ENCODE results near the gene ENO3. TPM values are rescaled to one million over a fixed set of nuclear protein-coding genes. Genes with fewer than 3 reads are reported as not detected.

Gene ENO3
- polyA plus RNA-seq, 3 donors = 0.36 to 14.2 (median 0.60) TPM

DNA sequence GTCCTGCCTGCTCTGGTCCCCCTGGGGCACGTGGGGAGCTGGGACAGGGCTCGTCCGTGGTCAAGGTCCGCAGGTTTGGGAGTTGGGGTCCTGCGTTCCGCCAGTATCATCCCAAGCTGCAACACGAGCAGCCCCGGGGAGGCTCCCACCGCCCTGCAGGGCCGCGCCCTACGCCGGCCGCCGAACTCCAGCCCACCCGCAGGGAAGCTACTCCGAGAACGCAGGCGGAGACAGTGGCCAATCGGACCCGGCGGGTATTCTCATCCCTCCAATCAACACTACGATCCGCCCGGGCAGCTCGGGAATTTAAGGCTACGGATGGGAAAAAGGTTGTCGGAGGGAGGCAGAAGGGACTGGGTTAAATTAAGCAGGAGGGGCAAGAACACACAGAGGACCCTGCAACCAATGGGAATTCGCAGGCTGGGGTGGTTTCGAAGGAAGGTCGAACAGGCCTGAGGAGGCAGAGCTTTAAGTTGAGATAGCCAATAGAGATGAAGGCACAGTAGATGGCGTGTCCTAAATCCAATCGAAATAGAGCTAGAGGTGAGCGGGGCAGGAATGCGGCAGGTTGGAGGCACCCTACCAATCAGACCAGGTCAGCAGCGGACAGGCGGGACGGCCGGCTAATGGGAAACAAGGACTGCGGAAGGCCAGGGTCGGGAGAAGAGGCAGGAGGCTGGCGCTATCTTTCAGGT lies 16.1 kb downstream of the ENO3 start:
- Histone ChIP-seq H3K79me2 (ENCODE audit: insufficient read depth, low read length) (peaks cover 36% of the 10 kb centered on the region), H2AFZ (ENCODE audit: insufficient read depth, low read depth, low read length, poor library complexity, severe bottlenecking) (peak overlapping the region; percentile 88), H3K4me2 (replicated peaks; ENCODE audit: extremely low read depth, low read length, poor library complexity, severe bottlenecking) (peak overlapping the region; percentile 100), H3K4me3 (replicated peaks in 1 of 3; ENCODE audit: low read depth in 2 of 3, low read length in 3 of 3) (peak overlapping the region; percentile 43 to 99 (median 67)), H3K9me3 (replicated peaks in 1 of 2; ENCODE audit: control insufficient read depth in 1 of 2, insufficient read depth in 1 of 2, low read length in 2 of 2) (no peaks in the 10 kb centered on the region), H4K20me1 (ENCODE audit: insufficient read depth, low read length) (no peaks in the 10 kb centered on the region), H3K27ac (ENCODE audit: low read depth in 1 of 2, low read length in 2 of 2) (peak overlapping the region; percentile 94 to 96), H3K4me1 (ENCODE audit: control insufficient read depth in 1 of 2, insufficient read depth in 2 of 2, low read length in 2 of 2) (peaks cover 33 to 58% of the 10 kb centered on the region in 2 donors), H3K36me3 (replicated peaks in 1 of 2; ENCODE audit: control insufficient read depth in 1 of 2, insufficient read depth in 2 of 2, low read length in 2 of 2) (peaks cover 25 to 32% of the 10 kb centered on the region in 2 donors), H3K27me3 (ENCODE audit: control insufficient read depth in 2 of 2, insufficient read depth in 2 of 2, low read length in 2 of 2) (no peaks in the 10 kb centered on the region), H3K9ac (ENCODE audit: insufficient read depth, low read length, poor library complexity, severe bottlenecking) (peak overlapping the region; percentile 71)
- Mint-ChIP-seq H3K4me1 (peaks cover 32% of the 10 kb centered on the region), H3K9me3 (peaks cover 0 to 2% (median 0%) of the 10 kb centered on the region in 7 donors), H3K27ac (no peak overlapping the region), H3K27me3 (ENCODE audit: low read depth in 3 of 3) (peaks cover 0 to 4% (median 2%) of the 10 kb centered on the region in 3 donors), H3K4me3 (no peak overlapping the region), H3K36me3 (peaks cover 41 to 44% of the 10 kb centered on the region in 2 donors)
- WGBS (ENCODE audit: insufficient coverage) = 0% methylated on average over 31 of the region's 42 CpGs
- TF ChIP-seq, protein P1, sequence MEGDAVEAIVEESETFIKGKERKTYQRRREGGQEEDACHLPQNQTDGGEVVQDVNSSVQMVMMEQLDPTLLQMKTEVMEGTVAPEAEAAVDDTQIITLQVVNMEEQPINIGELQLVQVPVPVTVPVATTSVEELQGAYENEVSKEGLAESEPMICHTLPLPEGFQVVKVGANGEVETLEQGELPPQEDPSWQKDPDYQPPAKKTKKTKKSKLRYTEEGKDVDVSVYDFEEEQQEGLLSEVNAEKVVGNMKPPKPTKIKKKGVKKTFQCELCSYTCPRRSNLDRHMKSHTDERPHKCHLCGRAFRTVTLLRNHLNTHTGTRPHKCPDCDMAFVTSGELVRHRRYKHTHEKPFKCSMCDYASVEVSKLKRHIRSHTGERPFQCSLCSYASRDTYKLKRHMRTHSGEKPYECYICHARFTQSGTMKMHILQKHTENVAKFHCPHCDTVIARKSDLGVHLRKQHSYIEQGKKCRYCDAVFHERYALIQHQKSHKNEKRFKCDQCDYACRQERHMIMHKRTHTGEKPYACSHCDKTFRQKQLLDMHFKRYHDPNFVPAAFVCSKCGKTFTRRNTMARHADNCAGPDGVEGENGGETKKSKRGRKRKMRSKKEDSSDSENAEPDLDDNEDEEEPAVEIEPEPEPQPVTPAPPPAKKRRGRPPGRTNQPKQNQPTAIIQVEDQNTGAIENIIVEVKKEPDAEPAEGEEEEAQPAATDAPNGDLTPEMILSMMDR (IDR thresholded peaks at IDR 0.05) = no peak
- intact Hi-C loops (cut with micrococcal nuclease) = loop anchor here (1.0 to 2.0 kb wide), 4 partner anchors 18 to 66 kb away; partner anchors contain the start of genes PFN1 (in 1 of the 2), RNF167 (in 1 of the 2) and SLC25A11 (in 1 of the 2)
- DNase-seq = peak; percentile 98 to 99 (median 98)

DNA sequence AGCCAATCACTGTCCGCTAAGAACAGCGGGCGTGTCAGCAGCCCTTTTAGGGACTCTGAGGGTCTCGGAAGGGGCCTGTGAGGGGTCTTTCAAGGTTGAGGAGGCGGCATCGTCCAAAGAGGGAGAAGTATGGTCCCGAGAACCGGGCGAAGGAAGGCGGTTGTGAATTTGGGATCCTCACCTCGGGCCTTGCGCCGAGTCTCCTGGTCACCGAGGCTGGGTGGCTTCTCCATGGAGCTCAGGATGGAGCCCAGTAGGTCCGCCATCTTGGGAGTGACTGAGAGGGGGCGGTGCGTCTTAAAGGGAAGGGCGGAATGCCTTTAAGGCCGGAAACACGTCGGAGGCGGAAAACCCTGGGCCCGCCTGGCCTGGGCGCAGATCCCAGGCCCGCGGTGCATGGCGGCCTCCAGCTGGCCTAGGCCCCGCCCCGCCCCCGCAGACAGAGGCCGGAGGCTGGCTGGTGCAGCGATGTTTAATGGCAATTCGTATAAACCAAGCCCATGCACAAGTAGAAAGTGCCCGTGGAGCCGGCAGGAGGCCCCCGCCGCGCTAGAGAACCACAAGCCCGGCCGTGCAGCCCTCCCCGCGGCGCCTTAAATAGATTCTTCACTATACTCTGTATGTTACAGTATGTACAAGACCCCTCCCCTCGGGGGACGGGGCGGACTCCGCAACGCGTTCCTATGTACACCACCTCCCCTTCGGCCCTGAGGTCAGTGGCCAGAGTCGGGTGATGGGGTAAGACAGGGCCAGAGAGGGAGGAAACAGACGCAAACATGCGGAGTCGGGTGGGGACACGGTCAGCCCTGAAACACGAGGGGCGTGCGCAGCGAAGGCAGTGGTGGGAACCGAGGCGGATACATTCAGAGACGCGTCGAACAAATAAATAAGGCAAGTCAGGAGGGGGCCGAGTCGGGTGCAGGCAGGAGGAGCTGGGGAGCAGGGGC lies 16.9 kb downstream of the ENO3 start, which contains the start of gene SPAG7:
TSS of gene SPAG7 (minus strand) at position 279 of the 947 bp plus-strand sequence. CDS start at position 266, 13 bp downstream.
- Histone ChIP-seq H3K79me2 (ENCODE audit: insufficient read depth, low read length) (peaks cover 44% of the 10 kb centered on the region), H3K4me2 (replicated peaks; ENCODE audit: extremely low read depth, low read length, poor library complexity, severe bottlenecking) (peak within 1 kb of the TSS; percentile 100), H3K36me3 (replicated peaks in 1 of 2; ENCODE audit: control insufficient read depth in 1 of 2, insufficient read depth in 2 of 2, low read length in 2 of 2) (peaks cover 33 to 41% of the 10 kb centered on the region in 2 donors), H3K9me3 (replicated peaks in 1 of 2; ENCODE audit: control insufficient read depth in 1 of 2, insufficient read depth in 1 of 2, low read length in 2 of 2) (no peaks in the 10 kb centered on the region), H3K27me3 (ENCODE audit: control insufficient read depth in 2 of 2, insufficient read depth in 2 of 2, low read length in 2 of 2) (no peaks in the 10 kb centered on the region), H4K20me1 (ENCODE audit: insufficient read depth, low read length) (no peaks in the 10 kb centered on the region), H3K4me1 (ENCODE audit: control insufficient read depth in 1 of 2, insufficient read depth in 2 of 2, low read length in 2 of 2) (peaks cover 41 to 66% of the 10 kb centered on the region in 2 donors), H2AFZ (ENCODE audit: insufficient read depth, low read depth, low read length, poor library complexity, severe bottlenecking) (peak within 1 kb of the TSS; percentile 88), H3K4me3 (replicated peaks in 1 of 3; ENCODE audit: low read depth in 2 of 3, low read length in 3 of 3) (peak within 1 kb of the TSS; percentile 46 to 99 (median 67)), H3K9ac (ENCODE audit: insufficient read depth, low read length, poor library complexity, severe bottlenecking) (peak within 1 kb of the TSS; percentile 71), H3K27ac (ENCODE audit: low read depth in 1 of 2, low read length in 2 of 2) (peak within 1 kb of the TSS; percentile 94 to 96)
- TF ChIP-seq, protein P1 (IDR thresholded peaks at IDR 0.05) = no peak
- intact Hi-C loops (cut with micrococcal nuclease) = loop anchor here (1.0 to 2.0 kb wide), 4 partner anchors 19 to 67 kb away; partner anchors contain the start of genes PFN1 (in 1 of the 2), RNF167 (in 1 of the 2) and SLC25A11 (in 1 of the 2)
- under 1% methylated on average over 48 of the region's 66 CpGs for WGBS (ENCODE audit: insufficient coverage)
- Mint-ChIP-seq H3K4me3 (no peak within 1 kb of the TSS), H3K36me3 (peaks cover 49 to 53% of the 10 kb centered on the region in 2 donors), H3K9me3 (peaks cover 0 to 2% (median 0%) of the 10 kb centered on the region in 7 donors), H3K27me3 (ENCODE audit: low read depth in 3 of 3) (peaks cover 0 to 4% (median 2%) of the 10 kb centered on the region in 3 donors), H3K4me1 (peaks cover 40% of the 10 kb centered on the region), H3K27ac (peak within 1 kb of the TSS in 1 of 7 donors; percentile 20)
- DNase-seq = peak; percentile 95 to 97 (median 97)

All from CD14-positive monocyte (primary cell).